Suprapubic skin (tissue), 3 donors: Measurements from ENCODE around the gene TXNIP.

ENCODE experiments used
- CTCF ChIP-seq, 2 donors: fragments of 200-600 bp in 1 of 2; fragments of 450-650 bp in 1 of 2; sonication (generic) in 1 of 2; IDR thresholded peaks; one replicate each; pipeline ENCODE4 v1.5.1; 2016 to 2019; ENCODE audit warnings: antibody characterized with exemption in 2 of 2, mild to moderate bottlenecking in 1 of 2, moderate library complexity in 1 of 2
- POLR2A ChIP-seq, 2 donors: fragments of 450-650 bp; IDR thresholded peaks; one replicate each; pipeline ENCODE4 v1.6.1; 2017; ENCODE audit warnings: antibody characterized with exemption in 2 of 2, mild to moderate bottlenecking in 2 of 2, moderate library complexity in 2 of 2

DNA sequence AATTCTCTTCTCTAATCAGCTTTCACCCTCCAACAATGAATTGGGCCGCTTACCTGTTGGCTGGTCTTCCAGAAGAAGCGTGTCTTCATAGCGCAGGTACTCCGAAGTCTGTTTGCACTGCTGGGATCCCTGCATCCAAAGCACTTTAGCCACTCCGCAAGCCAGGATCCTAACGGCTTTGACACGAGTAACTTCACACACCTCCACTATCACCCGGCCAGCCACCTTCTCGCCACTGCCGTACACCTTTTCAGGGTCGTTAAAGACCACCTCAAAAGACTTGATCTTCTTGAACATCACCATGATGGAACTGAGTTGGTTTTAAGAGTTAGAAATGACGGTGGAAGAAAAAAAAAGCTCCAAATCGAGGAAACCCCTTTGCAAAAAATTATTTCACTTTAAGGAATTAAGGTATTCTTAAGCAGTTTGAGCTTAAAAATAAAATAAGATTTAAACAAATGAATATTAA is 381 bp downstream of the TXNIP start:
- TF ChIP-seq CTCF (IDR thresholded peaks at IDR 0.05) (no peak), POLR2A (IDR thresholded peaks at IDR 0.05) (no peak)
